Loucy (cell line): ENCODE data around the gene ADCY7.
"Not testable (repeated sequence)": the region's sequence is repeated elsewhere in the genome, so short reads cannot be mapped to it uniquely, and the experiment has no call there.

Experiments
- H2AFZ ChIP-seq: fragments of 200-600 bp; sonication (generic); 2 replicates; pipeline ENCODE4 v1.6.0; 2016; ENCODE audit warnings: antibody characterized with exemption, mild to moderate bottlenecking, low read length, moderate library complexity
- H3F3A ChIP-seq: fragments of 200-600 bp; 2 replicates; pipeline ENCODE4 v1.6.0; 2016; ENCODE audit warnings: antibody characterized with exemption, low read depth, mild to moderate bottlenecking
- H3K27me3 ChIP-seq: fragments of 200-600 bp; sonication (generic); 2 replicates; pipeline ENCODE4 v1.6.1; 2014; ENCODE audit warnings: low read length, mild to moderate bottlenecking; ENCODE audit not compliant: insufficient read depth, poor library complexity, severe bottlenecking
- H3K36me3 ChIP-seq: fragments of 200-600 bp; sonication (generic); 2 replicates; pipeline ENCODE4 v1.6.1; 2016; ENCODE audit warnings: low read length; ENCODE audit not compliant: insufficient read depth
- H3K4me1 ChIP-seq: fragments of 200-600 bp; sonication (generic); 2 replicates; pipeline ENCODE4 v1.5.1; 2014; ENCODE audit warnings: low read length, mild to moderate bottlenecking; ENCODE audit not compliant: insufficient read depth, poor library complexity, severe bottlenecking
- H3K4me2 ChIP-seq: fragments of 200-600 bp; sonication (generic); 2 replicates; pipeline ENCODE4 v1.6.0; 2014; ENCODE audit warnings: antibody characterized with exemption, low read length, low read depth, mild to moderate bottlenecking; ENCODE audit not compliant: poor library complexity, severe bottlenecking
- H3K4me3 ChIP-seq: fragments of 200-600 bp; sonication (generic); 2 replicates; pipeline ENCODE4 v1.5.1; 2014; ENCODE audit warnings: low read length, mild to moderate bottlenecking, mixed read lengths; ENCODE audit not compliant: poor library complexity, severe bottlenecking
- H3K79me2 ChIP-seq: fragments of 200-600 bp; sonication (generic); 2 replicates; pipeline ENCODE4 v1.6.1; 2014; ENCODE audit warnings: low read length; ENCODE audit not compliant: insufficient read depth
- H3K9ac ChIP-seq: fragments of 200-600 bp; sonication (generic); 2 replicates; pipeline ENCODE4 v1.6.0; 2014; ENCODE audit warnings: mild to moderate bottlenecking, low read depth, low read length, moderate library complexity; ENCODE audit not compliant: poor library complexity, severe bottlenecking
- H3K9me2 ChIP-seq: fragments of 200-600 bp; sonication (generic); replicated peaks from 2 replicates; pipeline ENCODE4 v1.6.1; 2016; ENCODE audit warnings: low read depth, low read length, mixed read lengths
- H3K9me3 ChIP-seq: fragments of 200-600 bp; sonication (generic); 2 replicates; pipeline ENCODE4 v1.6.1; 2014; ENCODE audit warnings: mild to moderate bottlenecking, antibody characterized with exemption, low read length, low read depth; ENCODE audit not compliant: insufficient read depth
- H4K20me1 ChIP-seq: fragments of 200-600 bp; sonication (generic); 2 replicates; pipeline ENCODE4 v1.6.0; 2014; ENCODE audit warnings: antibody characterized with exemption, low read length, mild to moderate bottlenecking; ENCODE audit not compliant: insufficient read depth, poor library complexity, severe bottlenecking
- EZH2phosphoT487 ChIP-seq: fragments of 200-600 bp; IDR thresholded peaks from 2 replicates; pipeline ENCODE4 v1.6.1; 2018; ENCODE audit warnings: antibody characterized with exemption, mild to moderate bottlenecking, moderate library complexity, borderline replicate concordance
- TF ChIP-seq, protein P1 (sequence below): fragments of 200-600 bp; sonication (generic); conservative IDR thresholded peaks from 2 replicates; pipeline ENCODE4 v1.5.1; 2014; ENCODE audit warnings: mild to moderate bottlenecking, antibody characterized with exemption, low read length

ADCY7 gene

DNA sequence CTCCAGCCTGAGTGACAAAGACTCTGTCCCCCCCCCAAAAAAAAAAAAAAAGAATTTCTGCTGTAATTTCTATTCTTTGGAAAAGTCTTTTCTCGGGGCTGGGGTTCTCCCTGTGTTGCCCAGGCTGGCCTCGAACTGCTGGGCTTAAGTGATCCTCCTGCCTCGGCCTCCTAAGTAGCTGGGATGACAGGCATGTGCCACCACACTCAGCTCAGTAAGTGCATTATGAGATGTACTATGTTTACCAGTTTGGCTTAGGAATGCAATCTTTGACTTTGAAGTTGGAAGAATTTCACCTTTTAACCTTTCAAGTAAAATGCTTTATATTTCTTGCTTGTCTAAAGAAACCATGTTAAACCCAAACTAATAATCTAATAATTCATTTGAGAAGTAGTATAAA, 28.0 kb upstream of the ADCY7 start:
- no peaks in the 10 kb centered on the region for H3K9me2 ChIP-seq

DNA sequence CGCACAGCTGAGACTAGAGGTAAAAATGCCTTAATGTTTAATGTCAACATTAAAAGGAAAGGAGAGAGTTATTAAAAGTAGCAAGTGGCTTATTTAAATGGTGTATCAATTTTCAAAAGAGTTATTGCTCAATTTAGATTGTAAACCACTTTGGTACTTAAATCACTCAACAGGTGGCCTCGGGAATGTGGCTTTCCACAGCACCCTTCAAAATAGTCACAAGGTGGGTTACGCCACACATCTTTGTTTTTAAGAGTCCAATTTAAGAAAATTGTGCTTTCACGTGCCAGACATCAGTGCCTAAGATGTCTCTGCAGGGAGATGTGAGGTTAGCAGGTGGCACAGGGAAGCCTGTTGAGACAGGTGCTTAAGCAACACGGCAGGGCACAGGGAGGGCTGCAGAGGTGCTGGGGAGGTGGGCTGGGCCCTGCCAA, 27.5 kb upstream of the ADCY7 start:
- Histone ChIP-seq H3K4me2 (no peak overlapping the region), H3F3A (no peaks in the 10 kb centered on the region), H3K9ac (no peak overlapping the region), H3K9me3 (no peaks in the 10 kb centered on the region), H3K36me3 (no peaks in the 10 kb centered on the region), H4K20me1 (no peaks in the 10 kb centered on the region), H3K79me2 (no peaks in the 10 kb centered on the region), H2AFZ (no peak overlapping the region), H3K4me3 (no peak overlapping the region), H3K4me1 (no peaks in the 10 kb centered on the region), H3K9me2 (no peaks in the 10 kb centered on the region), H3K27me3 (no peaks in the 10 kb centered on the region)
- no peak for TF ChIP-seq EZH2phosphoT487
- TF ChIP-seq, protein P1, sequence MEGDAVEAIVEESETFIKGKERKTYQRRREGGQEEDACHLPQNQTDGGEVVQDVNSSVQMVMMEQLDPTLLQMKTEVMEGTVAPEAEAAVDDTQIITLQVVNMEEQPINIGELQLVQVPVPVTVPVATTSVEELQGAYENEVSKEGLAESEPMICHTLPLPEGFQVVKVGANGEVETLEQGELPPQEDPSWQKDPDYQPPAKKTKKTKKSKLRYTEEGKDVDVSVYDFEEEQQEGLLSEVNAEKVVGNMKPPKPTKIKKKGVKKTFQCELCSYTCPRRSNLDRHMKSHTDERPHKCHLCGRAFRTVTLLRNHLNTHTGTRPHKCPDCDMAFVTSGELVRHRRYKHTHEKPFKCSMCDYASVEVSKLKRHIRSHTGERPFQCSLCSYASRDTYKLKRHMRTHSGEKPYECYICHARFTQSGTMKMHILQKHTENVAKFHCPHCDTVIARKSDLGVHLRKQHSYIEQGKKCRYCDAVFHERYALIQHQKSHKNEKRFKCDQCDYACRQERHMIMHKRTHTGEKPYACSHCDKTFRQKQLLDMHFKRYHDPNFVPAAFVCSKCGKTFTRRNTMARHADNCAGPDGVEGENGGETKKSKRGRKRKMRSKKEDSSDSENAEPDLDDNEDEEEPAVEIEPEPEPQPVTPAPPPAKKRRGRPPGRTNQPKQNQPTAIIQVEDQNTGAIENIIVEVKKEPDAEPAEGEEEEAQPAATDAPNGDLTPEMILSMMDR = no peak

More for the DNA sequence above, 28.0 kb upstream of the ADCY7 start:
- Histone ChIP-seq H3K9ac (no peak overlapping the region), H2AFZ (no peak overlapping the region), H3K36me3 (no peaks in the 10 kb centered on the region), H3F3A (no peaks in the 10 kb centered on the region), H3K79me2 (no peaks in the 10 kb centered on the region), H3K4me3 (no peak overlapping the region), H3K9me3 (no peaks in the 10 kb centered on the region), H4K20me1 (no peaks in the 10 kb centered on the region), H3K4me2 (no peak overlapping the region), H3K27me3 (no peaks in the 10 kb centered on the region), H3K4me1 (no peaks in the 10 kb centered on the region)
- TF ChIP-seq, protein P1 = no peak
- no peak for TF ChIP-seq EZH2phosphoT487

DNA sequence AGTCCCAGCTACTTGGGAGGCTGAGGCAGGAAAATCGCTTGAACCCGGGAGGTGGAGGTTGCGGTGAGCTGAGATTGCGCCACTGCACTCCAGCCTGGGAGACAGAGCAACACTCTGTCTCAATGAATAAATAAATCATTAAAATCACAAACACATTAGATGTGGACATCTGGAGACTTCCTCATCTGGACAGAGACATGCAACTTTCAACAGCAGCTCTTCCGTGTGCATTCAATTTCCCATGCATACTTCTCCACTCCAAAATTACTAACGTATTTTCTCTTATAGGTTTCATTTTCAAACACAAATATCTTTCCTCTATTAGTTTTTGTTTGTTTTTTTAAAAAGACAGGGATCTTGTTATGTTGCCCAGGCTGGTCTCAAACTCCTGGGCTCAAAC, 23.3 kb upstream of the ADCY7 start:
- not testable (repeated sequence) for H3K4me1 ChIP-seq, H3K4me3 ChIP-seq, H3K9me2 ChIP-seq, H3K4me2 ChIP-seq, H3F3A ChIP-seq, H3K36me3 ChIP-seq, H2AFZ ChIP-seq, H3K27me3 ChIP-seq, H3K9me3 ChIP-seq, H3K9ac ChIP-seq, H4K20me1 ChIP-seq, H3K79me2 ChIP-seq

DNA sequence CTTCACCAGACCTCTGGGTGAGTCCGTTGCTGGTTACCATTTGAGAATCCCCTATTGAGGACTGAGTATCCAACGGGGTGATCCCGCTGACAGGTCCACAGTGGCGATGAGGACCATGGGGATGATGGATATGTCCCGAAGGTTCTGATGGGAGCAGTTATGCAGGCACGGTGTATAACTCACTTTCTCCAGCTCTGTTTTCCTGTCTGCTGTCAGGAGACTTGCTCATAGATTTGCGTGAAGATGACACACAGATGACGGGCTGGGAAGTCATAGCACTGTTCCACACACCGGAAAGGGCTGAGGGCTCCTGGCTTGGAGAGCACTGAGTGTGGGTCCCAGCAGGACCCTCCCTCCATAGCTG, 22.2 kb upstream of the ADCY7 start:
- Histone ChIP-seq H3K27me3 (no peaks in the 10 kb centered on the region), H3K4me3 (no peak overlapping the region), H3F3A (no peaks in the 10 kb centered on the region), H3K4me2 (no peak overlapping the region), H4K20me1 (no peaks in the 10 kb centered on the region), H3K9ac (no peak overlapping the region), H3K79me2 (no peaks in the 10 kb centered on the region), H3K9me3 (no peaks in the 10 kb centered on the region), H3K9me2 (no peaks in the 10 kb centered on the region), H2AFZ (no peak overlapping the region), H3K4me1 (peaks cover 11% of the 10 kb centered on the region), H3K36me3 (no peaks in the 10 kb centered on the region)
- TF ChIP-seq, protein P1 = no peak
- TF ChIP-seq EZH2phosphoT487 = no peak
